Astrocyte of the spinal cord (primary cell): ENCODE data around the gene CPNE7.
A peak's percentile ranks its signal among the peaks of the same experiment; 100 is the strongest.
"Not testable (repeated sequence)": the region's sequence is repeated elsewhere in the genome, so short reads cannot be mapped to it uniquely, and the experiment has no call there.

Experiments
- DNase-seq: peaks from one replicate; pipeline ENCODE4 v3.0.0; 2011; ENCODE audit warnings: low read depth, low spot score
- H3K4me3 ChIP-seq: 2 replicates; pipeline ENCODE4 v1.5.1; 2011; ENCODE audit warnings: low read depth, mild to moderate bottlenecking, low read length, moderate library complexity
- CTCF ChIP-seq: IDR thresholded peaks from 2 replicates; pipeline ENCODE4 v1.5.1; 2012; ENCODE audit warnings: low read depth, mild to moderate bottlenecking, low read length, inconsistent platforms
- in situ Hi-C: cut with HindIII; loops from 2 replicates; pipeline ENCODE4 v1.10.0; 2017; ENCODE audit warnings: low sequenced_read_pairs

The CPNE7 gene

DNA sequence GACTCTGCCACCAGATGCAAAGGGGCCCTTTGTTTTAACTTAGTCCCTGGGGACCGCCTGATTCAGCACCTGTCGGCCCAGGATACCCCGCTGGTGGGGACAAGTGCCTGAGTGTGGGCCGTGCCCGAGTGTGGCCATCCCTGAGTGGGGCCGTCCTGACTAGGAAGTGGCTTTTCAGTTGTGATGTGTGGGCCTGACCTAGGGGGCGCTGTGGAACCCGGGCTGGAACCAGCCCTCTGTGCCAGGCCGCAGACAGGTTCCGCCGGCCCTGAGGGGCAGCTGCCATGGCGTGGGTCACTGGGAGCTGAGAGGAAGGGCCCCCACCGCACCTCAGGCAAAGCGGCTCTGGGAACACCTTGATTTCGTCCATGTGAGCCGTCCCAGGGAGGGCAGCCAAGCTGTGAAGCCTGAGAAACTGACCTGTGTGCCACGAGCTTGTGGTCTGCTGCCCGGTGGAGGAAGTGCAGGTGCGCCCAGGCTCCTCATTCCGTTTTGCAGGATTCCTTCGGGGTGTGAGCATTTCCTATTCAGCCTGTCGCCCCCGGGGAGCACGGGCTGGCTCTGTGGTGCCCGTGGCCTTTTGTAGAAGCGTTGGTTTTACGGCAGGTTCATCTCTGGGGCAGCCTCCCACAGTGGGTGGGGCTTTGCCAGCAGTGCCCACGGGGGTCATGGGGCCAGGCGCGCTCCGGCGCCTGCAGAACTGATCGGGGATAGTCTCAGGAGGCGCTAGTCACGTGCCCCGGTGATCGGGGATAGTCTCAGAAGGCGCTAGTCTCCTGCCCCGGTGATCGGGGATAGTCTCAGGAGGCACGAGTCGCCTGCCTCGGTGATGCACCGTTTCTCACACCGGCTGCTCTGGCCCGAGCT lies 9.8 kb upstream of the CPNE7 start:
- peak overlapping the region; percentile 12 for H3K4me3 ChIP-seq
- peak; percentile 72 for TF ChIP-seq CTCF
- in situ Hi-C loops, result no loop called here
- DNase-seq, result peak; percentile 43

DNA sequence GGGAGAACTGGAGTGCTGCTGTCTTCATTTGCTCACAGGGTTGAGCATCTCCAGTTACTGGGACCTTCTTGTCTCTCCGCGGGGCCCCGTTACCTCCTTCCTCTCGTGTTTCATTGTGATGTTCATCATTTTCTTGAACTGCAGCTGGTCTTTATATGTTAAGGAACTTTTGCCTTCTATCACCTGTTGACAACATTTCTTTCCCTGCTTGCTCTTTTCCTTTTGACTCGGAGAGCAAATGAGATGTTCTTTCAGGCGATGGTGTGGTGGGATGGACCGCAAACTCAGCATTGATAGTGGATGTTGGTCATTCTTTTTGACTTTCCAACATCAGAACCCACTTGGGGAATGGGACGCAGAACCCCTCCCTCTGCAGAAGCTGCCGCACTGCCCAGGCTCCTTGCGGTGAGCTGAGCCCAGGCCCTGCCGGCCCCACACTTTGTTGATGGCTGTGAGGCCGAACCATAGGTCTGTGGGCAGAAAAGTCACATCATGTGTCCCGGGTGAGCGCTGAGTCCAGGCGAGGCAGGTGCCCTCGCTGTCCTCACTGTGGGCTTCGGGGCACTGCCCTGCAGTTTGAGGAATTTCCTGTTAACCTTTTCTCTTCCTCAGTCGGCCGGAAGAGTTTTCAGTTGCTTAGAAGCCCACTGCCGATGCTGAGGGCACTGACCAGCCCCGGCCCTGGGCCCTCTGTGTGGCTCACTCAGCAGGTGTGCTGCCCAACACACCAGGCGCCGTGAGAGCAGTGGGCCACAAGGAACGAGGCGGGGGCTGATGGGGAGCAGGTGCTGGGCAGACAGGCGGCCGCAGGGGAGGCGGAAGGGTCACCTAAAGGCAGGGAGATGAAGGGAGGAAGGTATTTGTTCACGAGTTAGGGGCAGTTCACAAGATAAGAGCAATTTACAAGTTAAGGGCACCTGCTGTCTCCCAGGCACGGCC lies 7.6 kb upstream of the CPNE7 start:
- TF ChIP-seq CTCF, result no peak
- DNase-seq, result no peak
- no peak overlapping the region for H3K4me3 ChIP-seq
- in situ Hi-C loops, result no loop called here

GRCh38 chr16:89569506-89570341 lies 5.8 kb upstream of the CPNE7 start:
- no peak for TF ChIP-seq CTCF
- H3K4me3 ChIP-seq, result no peak overlapping the region
- DNase-seq, result no peak
- in situ Hi-C loops, result no loop called here

DNA sequence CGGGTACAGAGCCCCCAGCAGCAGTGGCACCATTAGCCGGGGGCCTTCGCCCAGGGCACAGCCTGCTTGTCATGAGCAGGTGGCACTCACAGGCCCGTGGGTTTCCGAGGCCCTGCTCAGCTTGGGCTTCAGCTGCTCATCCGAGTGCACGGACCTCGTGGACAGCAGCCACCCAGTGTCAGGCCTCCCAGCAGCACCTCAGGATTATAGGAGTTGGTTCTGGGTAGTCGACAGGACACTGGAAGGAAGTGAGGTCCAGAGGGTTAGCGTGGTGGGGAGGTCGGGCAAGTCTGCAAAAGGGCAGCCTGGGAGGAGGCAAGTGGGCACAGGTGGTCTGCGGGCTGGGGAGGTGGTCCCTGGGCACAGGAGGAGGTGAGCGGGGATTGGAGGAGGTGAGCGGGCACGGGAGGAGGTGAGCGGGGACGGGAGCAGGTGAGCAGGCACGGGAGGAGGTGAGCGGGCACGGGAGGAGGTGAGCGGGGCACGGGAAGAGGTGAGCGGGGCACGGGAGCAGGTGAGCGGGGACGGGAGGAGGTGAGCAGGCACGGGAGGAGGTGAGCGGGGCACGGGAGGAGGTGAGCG lies 5.1 kb upstream of the CPNE7 start:
- DNase-seq, result no peak
- no peak overlapping the region for H3K4me3 ChIP-seq
- in situ Hi-C loops, result no loop called here
- no peak for TF ChIP-seq CTCF

DNA sequence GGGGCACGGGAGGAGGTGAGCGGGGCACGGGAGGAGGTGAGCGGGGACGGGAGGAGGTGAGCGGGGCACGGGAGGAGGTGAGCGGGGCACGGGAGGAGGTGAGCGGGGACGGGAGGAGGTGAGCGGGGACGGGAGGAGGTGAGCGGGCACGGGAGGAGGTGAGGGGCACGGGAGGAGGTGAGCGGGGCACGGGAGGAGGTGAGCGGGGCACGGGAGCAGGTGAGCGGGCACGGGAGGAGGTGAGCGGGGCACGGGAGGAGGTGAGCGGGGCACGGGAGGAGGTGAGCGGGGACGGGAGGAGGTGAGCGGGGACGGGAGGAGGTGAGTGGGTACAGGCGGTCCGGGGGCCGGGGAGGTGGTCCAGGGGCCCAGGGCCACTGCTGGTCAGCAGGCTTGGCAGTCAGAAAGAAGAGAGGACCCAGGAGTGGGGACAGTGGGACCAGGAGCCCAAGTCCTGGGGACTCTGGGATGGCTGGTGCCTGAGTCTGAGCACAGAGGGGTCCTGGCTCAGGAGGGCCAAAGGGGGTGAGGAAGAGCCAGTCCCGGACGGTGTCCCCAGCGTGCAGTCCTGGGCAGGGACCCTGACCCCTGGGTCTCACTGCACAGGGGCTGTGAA lies 4.5 kb upstream of the CPNE7 start:
- DNase-seq, H3K4me3 ChIP-seq, in situ Hi-C loops: not testable (repeated sequence)

DNA sequence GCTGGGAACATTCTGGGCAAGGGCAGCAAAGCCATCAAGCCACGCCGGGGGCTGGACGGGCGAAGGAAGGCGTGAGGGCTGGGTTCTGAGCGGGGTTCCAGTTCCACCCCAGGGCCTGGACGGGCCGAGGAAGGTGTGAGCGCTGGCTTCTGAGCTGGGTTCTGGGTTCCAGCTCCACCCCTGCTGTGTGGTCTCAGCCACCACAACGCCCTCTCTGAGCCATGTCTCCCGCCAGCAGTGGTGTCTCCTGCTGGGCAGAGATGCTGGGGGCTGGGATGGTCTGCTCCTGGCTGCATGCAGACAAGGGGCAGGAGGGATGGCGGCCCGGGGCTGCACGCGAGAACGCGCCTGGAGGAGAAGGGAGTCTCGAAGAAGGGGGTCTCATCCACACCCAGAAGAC lies 3.9 kb upstream of the CPNE7 start:
- no peak for DNase-seq
- in situ Hi-C loops, result no loop called here
- no peak overlapping the region for H3K4me3 ChIP-seq
- no peak for TF ChIP-seq CTCF
